ENCODE data around the gene GCKR. TPM values are rescaled to one million over a fixed set of nuclear protein-coding genes. Genes with fewer than 3 reads are reported as not detected.

Gene GCKR
- total RNA-seq, 4 donors from 2014 or later = 1.4 to 2.1 (median 1.5) TPM; not detected in 1

DNA sequence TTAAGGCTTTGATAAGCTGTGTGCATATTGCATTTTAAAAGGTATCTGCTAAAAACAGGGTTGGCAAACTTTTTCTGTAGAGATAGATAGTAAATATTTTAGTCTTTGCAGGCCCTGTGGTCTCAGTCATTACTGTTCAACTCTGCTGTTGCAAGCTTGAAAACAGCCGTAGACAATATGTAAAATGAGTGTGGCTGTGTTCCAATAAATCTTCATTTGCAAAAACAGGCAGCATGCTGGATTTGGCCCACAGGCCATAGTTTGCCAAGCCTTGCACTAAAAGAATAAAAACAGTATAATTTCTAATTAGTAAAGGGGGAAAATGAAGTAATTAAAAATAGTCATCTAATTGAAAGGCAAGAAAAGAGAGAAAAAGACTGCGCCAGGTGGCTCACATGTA lies 35.3 kb downstream of the GCKR start:
- TF ChIP-seq, protein P1, sequence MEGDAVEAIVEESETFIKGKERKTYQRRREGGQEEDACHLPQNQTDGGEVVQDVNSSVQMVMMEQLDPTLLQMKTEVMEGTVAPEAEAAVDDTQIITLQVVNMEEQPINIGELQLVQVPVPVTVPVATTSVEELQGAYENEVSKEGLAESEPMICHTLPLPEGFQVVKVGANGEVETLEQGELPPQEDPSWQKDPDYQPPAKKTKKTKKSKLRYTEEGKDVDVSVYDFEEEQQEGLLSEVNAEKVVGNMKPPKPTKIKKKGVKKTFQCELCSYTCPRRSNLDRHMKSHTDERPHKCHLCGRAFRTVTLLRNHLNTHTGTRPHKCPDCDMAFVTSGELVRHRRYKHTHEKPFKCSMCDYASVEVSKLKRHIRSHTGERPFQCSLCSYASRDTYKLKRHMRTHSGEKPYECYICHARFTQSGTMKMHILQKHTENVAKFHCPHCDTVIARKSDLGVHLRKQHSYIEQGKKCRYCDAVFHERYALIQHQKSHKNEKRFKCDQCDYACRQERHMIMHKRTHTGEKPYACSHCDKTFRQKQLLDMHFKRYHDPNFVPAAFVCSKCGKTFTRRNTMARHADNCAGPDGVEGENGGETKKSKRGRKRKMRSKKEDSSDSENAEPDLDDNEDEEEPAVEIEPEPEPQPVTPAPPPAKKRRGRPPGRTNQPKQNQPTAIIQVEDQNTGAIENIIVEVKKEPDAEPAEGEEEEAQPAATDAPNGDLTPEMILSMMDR (IDR thresholded peaks at IDR 0.05; ENCODE audit: low read depth) = no peak

DNA sequence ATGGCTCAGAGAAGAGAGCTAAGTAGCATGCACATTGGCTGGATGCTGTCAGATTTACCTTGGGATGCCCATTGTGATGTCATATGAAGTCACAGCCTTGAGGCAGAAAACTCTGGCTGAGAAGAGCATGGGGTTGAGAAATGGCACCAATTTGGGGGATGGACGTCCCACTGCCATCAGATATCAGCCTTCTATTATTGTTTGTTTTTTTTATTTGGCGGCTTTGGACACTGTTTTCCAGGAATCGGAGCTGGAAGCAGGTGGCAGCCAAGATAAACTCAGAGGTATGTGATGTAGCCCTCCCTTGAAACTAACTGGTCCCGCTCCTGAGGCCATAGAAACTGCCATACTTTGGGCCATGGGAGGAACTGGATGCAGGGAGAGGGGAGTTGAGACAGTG lies 40.6 kb downstream of the GCKR start:
- TF ChIP-seq, protein P1 (IDR thresholded peaks at IDR 0.05; ENCODE audit: low read depth) = no peak

DNA sequence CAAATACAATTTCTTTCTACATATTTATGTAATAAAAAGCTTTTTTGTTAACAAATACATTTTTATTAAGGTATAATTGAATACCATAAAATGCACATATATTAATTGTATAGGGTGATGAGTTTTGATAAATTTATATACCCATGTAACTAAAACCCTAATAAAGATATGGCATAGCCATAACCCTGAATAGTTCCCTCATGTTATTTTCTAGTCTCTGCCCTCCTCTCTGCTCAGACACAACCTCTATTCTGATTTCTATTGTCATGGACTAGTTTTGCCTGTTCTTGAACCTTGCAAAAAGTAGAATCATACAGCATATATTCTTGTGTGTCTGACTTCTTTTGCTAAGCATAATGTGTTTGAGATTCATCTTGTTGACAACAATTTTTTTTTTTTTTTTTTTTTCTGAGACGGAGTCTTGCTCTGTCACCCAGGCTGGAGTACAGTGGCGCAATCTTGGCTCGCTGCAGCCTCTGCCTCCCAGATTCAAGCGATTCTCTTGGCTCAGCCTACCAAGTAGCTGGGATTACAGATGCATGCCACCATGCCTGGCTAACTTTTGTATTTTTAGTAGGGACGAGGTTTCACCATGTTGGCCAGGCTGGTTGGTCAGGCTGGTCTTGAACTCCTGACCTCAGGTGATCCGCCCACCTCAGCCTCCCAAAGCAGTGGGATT lies 47.6 kb downstream of the GCKR start:
- TF ChIP-seq, protein P1 (IDR thresholded peaks at IDR 0.05; ENCODE audit: low read depth) = no peak

DNA sequence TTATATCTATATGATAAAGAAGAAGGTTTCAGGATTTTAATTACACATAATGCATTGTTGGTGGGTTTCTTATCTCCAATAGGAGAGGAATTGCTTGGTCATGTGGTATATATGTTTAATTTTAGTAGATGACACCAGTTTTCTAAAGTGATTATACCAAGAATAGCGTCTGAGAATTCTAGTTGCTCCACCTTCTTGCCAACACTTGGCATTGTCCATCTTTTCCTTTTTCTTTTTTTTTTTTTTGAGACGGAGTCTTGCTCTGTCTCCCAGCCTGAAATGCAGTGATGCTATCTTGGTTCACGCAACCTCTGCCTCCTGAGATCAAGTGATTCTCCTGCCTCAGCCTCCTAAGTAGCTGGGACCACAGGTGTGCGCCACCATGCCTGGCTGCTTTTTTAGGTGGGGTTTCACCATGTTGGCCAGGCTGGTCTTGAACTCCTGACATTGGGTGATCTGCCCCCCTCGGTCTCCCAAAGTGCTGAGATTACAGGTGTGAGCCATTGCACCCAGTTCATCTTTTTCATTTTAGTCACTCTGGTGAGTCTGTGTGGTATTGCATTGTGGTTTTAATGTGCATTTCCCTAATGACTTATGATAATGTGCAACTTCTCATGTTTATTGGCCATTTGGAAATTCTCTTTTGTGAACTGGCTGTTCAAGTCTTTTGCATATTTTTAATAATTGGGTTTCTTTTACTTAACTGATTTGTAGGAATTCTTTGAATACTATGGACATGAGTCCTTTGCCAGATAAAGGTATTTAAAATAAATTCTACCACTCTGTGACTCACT lies 48.9 kb downstream of the GCKR start:
- TF ChIP-seq, protein P1 (IDR thresholded peaks at IDR 0.05; ENCODE audit: low read depth) = no peak

DNA sequence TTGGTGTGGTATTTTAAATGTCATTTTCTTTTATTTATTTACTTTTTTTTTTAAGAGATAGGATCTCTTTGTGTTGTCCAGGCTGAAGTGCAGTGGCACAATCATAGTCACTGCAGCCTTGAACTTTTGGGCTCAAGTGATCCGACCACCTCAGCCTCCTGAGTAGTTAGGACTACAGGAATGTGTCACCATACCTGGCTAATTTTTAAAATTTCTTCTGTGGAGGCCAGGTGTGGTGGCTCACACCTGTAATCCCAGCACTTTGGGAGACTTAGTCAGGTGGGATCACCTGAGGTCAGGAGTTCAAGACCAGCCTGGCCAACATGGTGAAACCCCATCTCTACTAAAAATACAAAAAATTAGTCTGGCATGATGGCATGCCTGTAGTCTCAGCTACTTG lies 52.7 kb downstream of the GCKR start:
- TF ChIP-seq, protein P1 (IDR thresholded peaks at IDR 0.05; ENCODE audit: low read depth) = no peak

DNA sequence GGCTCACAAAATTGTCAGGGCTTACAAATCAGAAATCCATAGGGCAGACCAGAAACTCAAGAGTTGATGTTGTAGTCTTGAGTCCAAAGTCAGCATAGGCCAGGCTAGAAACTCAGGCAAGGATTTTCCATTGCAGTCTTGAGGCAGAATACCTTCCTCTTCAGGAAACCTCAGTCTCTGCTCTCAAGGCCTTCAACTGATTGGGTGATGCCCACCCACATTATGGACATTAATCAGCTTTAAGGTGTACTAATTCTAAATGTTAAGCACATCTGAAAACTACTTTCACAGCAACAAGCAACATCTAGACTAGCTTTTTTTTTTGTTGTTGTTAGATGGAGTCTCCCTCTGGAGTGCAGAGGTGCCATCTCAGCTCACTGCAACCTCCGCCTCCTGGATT lies 54.9 kb downstream of the GCKR start:
- TF ChIP-seq, protein P1 (IDR thresholded peaks at IDR 0.05; ENCODE audit: low read depth) = no peak

DNA sequence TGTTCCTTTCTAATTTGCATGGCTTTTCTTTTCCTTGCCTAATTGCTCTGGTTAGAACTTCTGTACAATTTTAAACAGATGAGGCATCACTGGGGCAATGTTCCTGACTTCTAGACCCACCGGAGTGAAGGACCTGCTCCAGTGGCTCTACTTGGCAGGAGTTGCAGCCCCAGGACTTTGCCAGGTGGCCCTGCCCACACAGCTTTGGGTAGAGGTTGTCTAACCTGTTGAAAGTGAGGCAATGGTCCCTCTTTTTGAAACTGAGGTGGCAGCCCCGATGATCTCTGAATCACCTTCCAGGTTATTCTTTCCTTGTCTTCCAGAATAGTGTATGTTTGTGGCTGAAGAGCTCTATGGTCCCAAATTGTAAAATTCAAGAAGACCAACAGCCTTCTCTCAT lies 56.3 kb downstream of the GCKR start:
- TF ChIP-seq, protein P1 (IDR thresholded peaks at IDR 0.05; ENCODE audit: low read depth) = no peak
